H1 (cell line): ENCODE data around the gene FAM53A. TPM values are rescaled to one million over a fixed set of nuclear protein-coding genes. Genes with fewer than 3 reads are reported as not detected.

Experiments used
- ASH2L ChIP-seq: fragments of 200-600, 300-600 bp; sonication (generic); IDR thresholded peaks from one replicate; pipeline ENCODE4 v1.7.1; 2017; ENCODE audit warnings: low read length
- BCL11A ChIP-seq, 2 experiments: IDR thresholded peaks; one replicate each; pipeline ENCODE4 v1.6.1; 2011; ENCODE audit warnings: low read depth in 2 of 2, low read length in 2 of 2, mild to moderate bottlenecking in 2 of 2
- BRCA1 ChIP-seq: IDR thresholded peaks from 2 replicates; pipeline ENCODE4 v1.6.1; 2012; ENCODE audit warnings: low read depth, low read length, improper control_type of control experiment
- CHD7 ChIP-seq: fragments of 300-600 bp; sonication (generic); IDR thresholded peaks from 2 replicates; pipeline ENCODE4 v1.7.1; 2012; ENCODE audit warnings: low read length, moderate library complexity, mild to moderate bottlenecking, inconsistent platforms; ENCODE audit not compliant: insufficient replicate concordance
- CREB1 ChIP-seq: IDR thresholded peaks from 2 replicates; pipeline ENCODE4 v1.6.1; 2012; ENCODE audit warnings: inconsistent platforms
- CTCF ChIP-seq, 3 experiments: IDR thresholded peaks; 1 replicate in 2 of 3; 2 replicates in 1 of 3; pipeline versions ENCODE4 v1.5.1 to v1.6.1; 2011; ENCODE audit warnings: low read length in 3 of 3, mild to moderate bottlenecking in 3 of 3, inconsistent platforms in 2 of 3, low read depth in 1 of 3, moderate library complexity in 1 of 3; ENCODE audit not compliant: insufficient read depth in 1 of 3; ENCODE audit errors: control extremely low read depth in 1 of 3
- E2F6 ChIP-seq: IDR thresholded peaks from 2 replicates; pipeline ENCODE4 v1.6.1; 2012; ENCODE audit warnings: inconsistent platforms
- polyA plus RNA-seq, 7 experiments: library from polyadenylated mRNA; depleted of rRNA in 3 of 7; stranded (reverse) in 5 of 7; unstranded in 2 of 7; fragments of >200 nt in 5 of 7; fragments of 200-250 nt in 2 of 7; gene quantifications; 1 replicate in 5 of 7; 2 replicates in 1 of 7; 4 replicates in 1 of 7; pipeline versions ENCODE4 v1.2.1 to v1.2.3, GENCODE V29; 2011 to 2013; ENCODE audit warnings: missing spikeins in 2 of 7, mixed read lengths in 2 of 7
- total RNA-seq: library from RNA; stranded (reverse); fragmentation: NEBNext Ultra II Directional; extraction: Animal tissue kit (Norgen Biotek cat#: 25700); gene quantifications from 2 replicates; pipeline ENCODE4 v1.2.1, GENCODE V29; 2021

Gene FAM53A
- total and polyA plus RNA-seq, 2 of the 8 experiments (the other 6 are each of a cell fraction or from before 2014, with no cell fraction given): 1.9 to 2.0 TPM

GRCh38 chr4:1643971-1644735 is 40.0 kb downstream of the FAM53A start (continued):
- TF ChIP-seq CHD7 (no peak), CREB1 (no peak), E2F6 (no peak), ASH2L (no peak), CTCF (IDR thresholded peaks at IDR 0.05; ENCODE audit: control extremely low read depth in 1 of 3, insufficient read depth in 1 of 3, low read depth in 1 of 3, low read length in 3 of 3) (no peak), BRCA1 (no peak), BCL11A (IDR thresholded peaks at IDR 0.05; ENCODE audit: low read depth in 2 of 2, low read length in 2 of 2) (no peak)
